Thyroid gland (tissue), 4 donors: ENCODE results near the gene ABLIM1. TPM values are rescaled to one million over a fixed set of nuclear protein-coding genes. Genes with fewer than 3 reads are reported as not detected.
A peak's percentile ranks its signal among the peaks of the same experiment; 100 is the strongest.

Source experiments
- DNase-seq, 2 donors: peaks; one replicate each; pipeline ENCODE4 v3.0.0-alpha.2; 2019
- H3K27ac ChIP-seq, 3 donors: fragments of 200-600 bp; sonication (generic); 1 replicate in 2 of 3; 2 replicates in 1 of 3; pipeline ENCODE4 v1.5.1; 2016 to 2019; ENCODE audit warnings: mild to moderate bottlenecking in 1 of 3, moderate library complexity in 1 of 3
- H3K27me3 ChIP-seq: fragments of 200-600 bp; sonication (generic); one replicate; pipeline ENCODE4 v1.5.1; 2019
- H3K36me3 ChIP-seq, 2 donors: fragments of 200-600 bp; sonication (generic); one replicate each; pipeline ENCODE4 v1.5.1; 2016 to 2019
- H3K4me1 ChIP-seq, 2 donors: fragments of 200-600 bp; sonication (generic); one replicate each; pipeline ENCODE4 v1.5.1; 2017 to 2019
- H3K4me3 ChIP-seq, 3 donors: fragments of 200-600 bp; sonication (generic); replicated peaks in 1 of 3; 1 replicate in 2 of 3; 2 replicates in 1 of 3; pipeline ENCODE4 v1.5.1; 2016; ENCODE audit warnings: mild to moderate bottlenecking in 1 of 3
- H3K9me3 ChIP-seq: fragments of 200-600 bp; sonication (generic); one replicate; pipeline ENCODE4 v1.5.1; 2017
- POLR2A ChIP-seq, 2 donors: fragments of 450-650 bp; IDR thresholded peaks; one replicate each; pipeline ENCODE4 v1.6.1; 2017; ENCODE audit warnings: antibody characterized with exemption in 2 of 2, mild to moderate bottlenecking in 2 of 2, moderate library complexity in 1 of 2
- WGBS, 2 donors: methylation state at CpG; one replicate each; pipeline ENCODE4 v1.1.5; 2017; 5-methylcytosine and 5-hydroxymethylcytosine counted together
- intact Hi-C: fragments of 100-400 bp; cut with DNase I; formaldehyde crosslinking; loops from one replicate; pipeline ENCODE4 v1.15.1; 2023
- total RNA-seq, 4 donors: library from RNA; depleted of rRNA; stranded (reverse); fragments of >200 nt; gene quantifications; one replicate each; pipeline ENCODE4 v1.2.3, GENCODE V29; 2016
- TF ChIP-seq, protein P1 (sequence below), 6 experiments: fragments of 200-600 bp in 3 of 6; fragments of 450-650 bp in 3 of 6; sonication (generic) in 3 of 6; IDR thresholded peaks; one replicate each; pipeline ENCODE4 v1.5.1; 2016 to 2019; ENCODE audit warnings: antibody characterized with exemption in 6 of 6, mild to moderate bottlenecking in 2 of 6, inconsistent platforms in 1 of 6, moderate library complexity in 1 of 6

The ABLIM1 gene
- total RNA-seq, 4 donors from 2014 or later: 225 to 404 (median 382) TPM

DNA sequence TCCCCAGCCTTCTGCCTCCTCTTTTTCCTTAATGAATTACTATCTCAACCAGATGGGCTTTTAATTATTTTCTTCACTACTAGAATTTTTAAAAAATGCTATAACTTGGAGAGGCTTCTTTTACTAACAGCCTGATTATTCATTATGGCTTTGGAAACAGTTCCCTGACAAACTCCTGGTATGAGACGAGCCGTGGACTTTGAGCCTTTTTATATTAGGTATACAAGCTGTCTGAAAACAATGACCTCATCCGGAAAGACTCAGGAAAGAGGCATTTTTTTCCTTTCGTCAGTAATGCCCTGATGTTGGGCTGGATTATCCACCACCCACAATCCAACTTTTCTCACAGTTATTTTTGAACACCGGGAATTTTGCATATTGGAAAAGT is 26.7 kb upstream of the ABLIM1 start:
- no peaks in the 10 kb centered on the region for H3K36me3 ChIP-seq
- peak overlapping the region in 2 of 3 donors; percentile 59 to 67 for H3K27ac ChIP-seq
- no peak overlapping the region for H3K4me3 ChIP-seq
- DNase-seq: no peak
- H3K9me3 ChIP-seq: no peaks in the 10 kb centered on the region
- peak in 1 of 2 donors; percentile 27 for TF ChIP-seq POLR2A (IDR thresholded peaks at IDR 0.05)
- TF ChIP-seq, protein P1, sequence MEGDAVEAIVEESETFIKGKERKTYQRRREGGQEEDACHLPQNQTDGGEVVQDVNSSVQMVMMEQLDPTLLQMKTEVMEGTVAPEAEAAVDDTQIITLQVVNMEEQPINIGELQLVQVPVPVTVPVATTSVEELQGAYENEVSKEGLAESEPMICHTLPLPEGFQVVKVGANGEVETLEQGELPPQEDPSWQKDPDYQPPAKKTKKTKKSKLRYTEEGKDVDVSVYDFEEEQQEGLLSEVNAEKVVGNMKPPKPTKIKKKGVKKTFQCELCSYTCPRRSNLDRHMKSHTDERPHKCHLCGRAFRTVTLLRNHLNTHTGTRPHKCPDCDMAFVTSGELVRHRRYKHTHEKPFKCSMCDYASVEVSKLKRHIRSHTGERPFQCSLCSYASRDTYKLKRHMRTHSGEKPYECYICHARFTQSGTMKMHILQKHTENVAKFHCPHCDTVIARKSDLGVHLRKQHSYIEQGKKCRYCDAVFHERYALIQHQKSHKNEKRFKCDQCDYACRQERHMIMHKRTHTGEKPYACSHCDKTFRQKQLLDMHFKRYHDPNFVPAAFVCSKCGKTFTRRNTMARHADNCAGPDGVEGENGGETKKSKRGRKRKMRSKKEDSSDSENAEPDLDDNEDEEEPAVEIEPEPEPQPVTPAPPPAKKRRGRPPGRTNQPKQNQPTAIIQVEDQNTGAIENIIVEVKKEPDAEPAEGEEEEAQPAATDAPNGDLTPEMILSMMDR (IDR thresholded peaks at IDR 0.05): no peak
- intact Hi-C loops: no loop called here
- 47 to 60% methylated on average over 5 of the region's 5 CpGs for WGBS, 2 donors
- no peaks in the 10 kb centered on the region for H3K27me3 ChIP-seq
- peaks cover 14 to 33% of the 10 kb centered on the region in 2 donors for H3K4me1 ChIP-seq

DNA sequence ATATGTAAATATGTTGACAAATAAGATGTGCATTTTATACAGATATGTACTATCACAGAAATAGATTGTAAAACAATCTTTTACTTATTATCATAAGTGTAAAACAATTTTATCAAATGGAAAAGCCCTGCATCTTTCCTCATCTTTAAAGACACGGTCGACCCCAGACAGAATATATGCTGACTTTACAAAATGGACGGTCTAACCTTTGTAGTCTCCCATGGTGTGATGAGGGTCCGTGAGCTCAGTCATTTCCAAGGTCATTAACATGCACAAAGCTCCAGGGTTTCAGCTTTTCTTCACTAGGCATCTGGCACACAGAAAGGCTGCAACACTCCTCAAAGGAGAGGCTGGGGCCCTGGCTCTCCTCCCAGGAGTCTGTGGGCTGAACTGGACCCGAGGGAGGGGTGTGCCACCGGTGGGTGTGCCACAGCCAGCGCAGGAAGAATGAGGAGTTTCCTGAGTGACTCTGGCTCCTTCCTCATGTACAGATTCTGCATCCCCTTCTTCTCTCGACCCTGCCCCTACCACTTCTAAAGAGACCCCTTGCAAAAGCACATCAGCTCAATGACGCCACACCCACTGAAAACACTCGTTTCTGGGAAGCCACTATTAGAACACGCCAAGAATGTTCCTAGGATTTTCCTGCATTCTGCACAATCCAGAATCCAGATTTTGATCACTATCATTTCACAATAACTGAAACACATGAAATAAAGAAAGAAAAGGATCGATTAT is 26.2 kb upstream of the ABLIM1 start:
- Histone ChIP-seq H3K4me3 (no peak overlapping the region), H3K27ac (peak overlapping the region in 2 of 3 donors; percentile 40 to 67), H3K4me1 (peaks cover 14 to 33% of the 10 kb centered on the region in 2 donors), H3K27me3 (no peaks in the 10 kb centered on the region), H3K36me3 (no peaks in the 10 kb centered on the region), H3K9me3 (no peaks in the 10 kb centered on the region)
- WGBS, 2 donors: 53 to 61% methylated on average over 9 to 12 of the region's 12 CpGs
- peak; percentile 29 to 33 for DNase-seq
- intact Hi-C loops: no loop called here
- TF ChIP-seq POLR2A (IDR thresholded peaks at IDR 0.05): no peak
- TF ChIP-seq, protein P1 (IDR thresholded peaks at IDR 0.05): no peak

DNA sequence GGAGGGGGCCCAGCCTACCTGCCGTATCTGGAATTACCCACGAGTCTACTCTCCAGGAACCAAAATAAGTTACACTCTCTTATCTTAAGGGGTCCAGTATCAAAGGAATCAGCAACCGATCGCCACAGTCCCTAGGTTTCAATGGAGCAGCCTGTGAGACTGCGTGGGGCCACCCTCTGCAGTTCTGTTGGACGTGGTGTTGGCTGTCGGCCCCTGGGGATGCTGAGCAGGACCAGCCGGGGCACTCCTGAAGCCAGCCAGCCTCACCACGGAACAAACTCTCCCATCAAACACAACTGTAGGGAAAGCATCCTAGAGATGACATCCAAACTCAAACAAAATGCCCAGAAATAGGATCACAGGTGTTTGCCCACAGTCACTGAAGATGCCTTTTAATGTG is 25.5 kb upstream of the ABLIM1 start:
- Histone ChIP-seq H3K27me3 (no peaks in the 10 kb centered on the region), H3K36me3 (no peaks in the 10 kb centered on the region), H3K9me3 (no peaks in the 10 kb centered on the region), H3K4me3 (no peak overlapping the region), H3K4me1 (peaks cover 14 to 33% of the 10 kb centered on the region in 2 donors), H3K27ac (peak overlapping the region in 2 of 3 donors; percentile 7 to 33)
- TF ChIP-seq, protein P1 (IDR thresholded peaks at IDR 0.05): no peak
- TF ChIP-seq POLR2A (IDR thresholded peaks at IDR 0.05): no peak
- DNase-seq: no peak
- intact Hi-C loops: no loop called here
- WGBS, 2 donors: 80 to 95% methylated on average over 8 to 9 of the region's 9 CpGs

DNA sequence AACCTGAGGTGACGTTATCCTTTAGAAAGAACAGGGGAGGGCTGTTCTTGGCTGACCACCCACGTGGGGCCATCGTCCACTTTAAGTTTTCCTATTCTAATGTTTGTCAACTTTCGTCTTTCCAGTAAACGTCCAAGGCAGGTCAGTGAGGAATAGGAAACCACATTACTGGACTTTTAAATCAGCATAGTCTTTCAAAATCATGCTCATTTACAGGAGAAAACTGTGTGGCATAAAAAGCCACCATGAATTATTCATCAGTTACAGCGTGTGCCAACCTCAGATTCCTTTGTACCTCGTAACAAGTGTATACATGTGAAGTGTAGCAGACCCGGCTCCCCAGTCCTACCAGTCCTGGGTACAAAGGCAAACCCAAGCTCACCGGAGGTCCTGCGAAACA is 25.1 kb upstream of the ABLIM1 start:
- Histone ChIP-seq H3K4me3 (no peak overlapping the region), H3K27me3 (no peaks in the 10 kb centered on the region)

DNA sequence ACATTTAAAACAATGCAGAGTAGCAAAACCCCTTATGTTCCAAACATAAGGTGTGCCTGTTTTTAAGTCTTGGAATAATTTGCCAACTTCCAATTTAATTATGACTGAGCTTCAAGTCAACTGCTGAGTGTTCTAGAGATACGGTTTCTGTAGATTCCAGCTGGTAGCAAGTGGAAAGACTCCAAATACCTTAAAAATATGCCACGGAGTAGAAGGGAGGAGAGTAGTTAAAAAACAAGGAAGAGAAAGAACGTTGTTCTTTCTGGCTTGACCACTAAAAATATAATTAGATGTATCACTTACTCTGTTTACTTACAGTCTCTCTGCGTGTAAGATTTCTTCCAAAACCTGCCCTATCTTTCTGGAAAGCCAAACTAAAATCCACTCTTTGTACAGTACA is 24.5 kb upstream of the ABLIM1 start:
- Histone ChIP-seq H3K4me1 (peaks cover 14 to 33% of the 10 kb centered on the region in 2 donors), H3K36me3 (no peaks in the 10 kb centered on the region), H3K27ac (peak overlapping the region in 1 of 3 donors; percentile 35), H3K9me3 (no peaks in the 10 kb centered on the region), H3K4me3 (no peak overlapping the region), H3K27me3 (no peaks in the 10 kb centered on the region)
- TF ChIP-seq, protein P1 (IDR thresholded peaks at IDR 0.05): no peak
- TF ChIP-seq POLR2A (IDR thresholded peaks at IDR 0.05): no peak
- WGBS, 2 donors: 28 to 38% methylated on average over 4 of the region's 4 CpGs
- DNase-seq: no peak
- intact Hi-C loops: no loop called here

More for the DNA sequence above, 25.1 kb upstream of the ABLIM1 start:
- peaks cover 14 to 33% of the 10 kb centered on the region in 2 donors for H3K4me1 ChIP-seq
- H3K27ac ChIP-seq: peak overlapping the region in 2 of 3 donors; percentile 7 to 35
- no peaks in the 10 kb centered on the region for H3K9me3 ChIP-seq
- no peak for DNase-seq
- H3K36me3 ChIP-seq: no peaks in the 10 kb centered on the region
- TF ChIP-seq POLR2A (IDR thresholded peaks at IDR 0.05): no peak
- TF ChIP-seq, protein P1 (IDR thresholded peaks at IDR 0.05): no peak
- WGBS, 2 donors: 88 to 90% methylated on average over 10 of the region's 10 CpGs
- intact Hi-C loops: no loop called here
